DMS153 (cell line): ENCODE results near the gene STK16.

Experiments used
- DNase-seq: peaks from one replicate; lab custom pipeline; 2025; lab: John Stamatoyannopoulos, UW

STK16 gene

DNA sequence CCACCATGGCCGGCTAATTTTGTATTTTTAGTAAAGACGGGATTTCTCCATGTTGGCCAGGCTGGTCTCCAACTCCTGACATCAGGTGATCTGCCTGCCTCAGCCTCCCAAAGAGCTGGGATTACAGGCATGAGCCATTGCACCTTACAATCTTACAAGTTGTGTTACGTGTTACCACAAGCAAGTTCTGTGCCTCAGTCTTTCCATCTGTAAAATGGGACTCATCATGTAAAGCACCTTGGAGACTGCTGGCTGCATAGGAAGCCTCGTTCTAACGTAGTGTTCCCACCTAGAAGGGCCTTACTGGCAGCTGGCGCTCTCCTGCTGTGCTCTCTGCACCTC is 43.9 kb downstream of the STK16 start:
- DNase-seq, result no peak

DNA sequence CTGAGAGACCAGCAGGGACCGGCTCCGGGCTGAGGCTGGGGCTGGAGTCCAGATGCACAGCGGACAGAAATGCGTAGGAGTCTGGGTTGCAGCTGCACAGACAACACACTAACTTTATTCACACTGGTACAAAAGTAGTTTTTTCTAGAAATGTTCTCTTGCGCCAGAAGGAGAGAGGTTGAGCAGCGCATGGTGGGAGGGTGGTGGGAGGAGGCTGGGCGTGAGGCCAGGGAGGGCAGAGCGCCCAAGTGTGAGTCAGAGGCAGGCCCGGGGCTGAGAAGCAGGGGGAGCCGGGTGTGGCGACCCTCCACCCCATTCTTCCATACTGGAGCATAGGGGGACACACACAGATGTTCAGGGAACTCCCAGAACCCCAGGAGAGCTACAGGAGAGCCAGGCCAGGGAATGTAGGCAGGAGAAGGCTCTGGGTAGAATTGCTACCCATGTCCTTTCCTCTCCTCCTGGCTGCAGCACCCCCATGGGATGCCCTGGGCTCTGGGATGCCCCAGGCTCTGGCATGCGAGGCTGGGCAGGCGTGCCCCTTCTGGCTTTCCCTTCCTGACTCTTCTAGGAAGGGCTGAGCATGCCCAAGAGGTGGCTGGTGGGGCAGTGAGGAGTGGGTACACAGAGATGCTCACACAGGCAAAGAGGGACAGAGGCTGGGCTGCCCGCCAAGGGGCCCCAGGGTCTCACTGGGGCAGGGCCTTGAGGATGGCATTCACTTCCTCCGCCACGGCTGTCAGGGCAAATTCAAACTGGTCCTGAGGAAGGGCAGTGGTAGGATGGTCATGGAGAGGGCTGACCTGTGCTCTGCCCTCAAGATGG is 44.5 kb downstream of the STK16 start:
- DNase-seq, result no peak

DNA sequence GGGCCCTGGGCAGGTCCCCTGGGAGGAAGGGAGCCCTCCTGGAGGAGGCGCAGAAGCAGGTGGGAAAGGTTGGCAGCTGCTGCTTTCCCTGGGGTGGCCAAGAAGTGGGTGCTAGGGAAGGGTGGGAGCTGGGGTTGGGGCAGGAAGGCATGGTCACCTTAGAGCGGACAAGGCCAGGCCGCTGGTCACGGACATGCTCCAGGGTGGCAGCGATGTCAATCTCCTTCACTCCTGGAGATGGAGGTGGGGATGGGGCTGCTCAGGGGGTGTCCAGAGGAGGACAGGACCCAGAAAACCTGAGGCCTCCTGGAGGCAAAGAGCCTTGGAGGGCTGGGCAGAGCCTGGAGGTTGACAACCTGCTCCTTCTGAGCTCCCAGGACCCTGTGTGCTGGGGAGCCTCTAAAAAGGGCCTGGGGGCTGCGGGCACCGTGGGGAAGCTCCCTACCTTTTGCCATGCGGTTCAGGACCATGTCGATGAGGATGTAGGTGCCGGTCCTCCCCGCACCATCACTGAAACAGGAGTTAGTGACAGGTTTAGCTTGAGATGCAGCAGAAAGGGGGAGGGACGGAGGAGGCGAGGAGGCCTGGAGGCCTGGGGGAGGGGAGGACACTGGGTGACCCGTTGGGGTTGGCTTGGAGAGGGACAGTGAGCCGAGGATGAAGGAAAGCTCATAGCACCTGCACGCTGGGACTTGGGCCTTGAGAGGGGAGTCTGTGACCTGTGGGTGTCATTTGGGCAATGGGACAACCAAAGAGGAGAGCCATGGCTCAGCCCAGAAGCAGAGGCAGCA is 45.3 kb downstream of the STK16 start:
- DNase-seq, result no peak

DNA sequence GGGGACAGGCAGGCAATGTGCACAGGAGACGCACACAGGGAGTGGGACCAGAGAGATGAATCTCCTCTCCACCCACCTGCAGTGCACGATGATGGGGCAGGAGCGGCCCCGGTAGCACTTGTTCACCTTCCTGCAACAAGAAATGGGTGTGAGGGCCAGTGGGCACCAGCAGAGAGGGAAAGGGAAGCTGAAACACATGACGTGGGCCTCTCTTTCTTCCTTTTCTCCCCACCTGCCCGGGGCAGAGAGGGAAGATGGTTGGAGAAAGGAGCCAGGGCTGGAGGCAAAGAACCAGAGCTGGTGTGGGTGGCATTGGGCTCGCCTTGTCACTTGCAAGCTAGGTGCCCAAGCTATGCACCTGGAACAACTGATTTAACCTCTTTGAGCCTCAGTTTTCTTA is 46.1 kb downstream of the STK16 start:
- no peak for DNase-seq

DNA sequence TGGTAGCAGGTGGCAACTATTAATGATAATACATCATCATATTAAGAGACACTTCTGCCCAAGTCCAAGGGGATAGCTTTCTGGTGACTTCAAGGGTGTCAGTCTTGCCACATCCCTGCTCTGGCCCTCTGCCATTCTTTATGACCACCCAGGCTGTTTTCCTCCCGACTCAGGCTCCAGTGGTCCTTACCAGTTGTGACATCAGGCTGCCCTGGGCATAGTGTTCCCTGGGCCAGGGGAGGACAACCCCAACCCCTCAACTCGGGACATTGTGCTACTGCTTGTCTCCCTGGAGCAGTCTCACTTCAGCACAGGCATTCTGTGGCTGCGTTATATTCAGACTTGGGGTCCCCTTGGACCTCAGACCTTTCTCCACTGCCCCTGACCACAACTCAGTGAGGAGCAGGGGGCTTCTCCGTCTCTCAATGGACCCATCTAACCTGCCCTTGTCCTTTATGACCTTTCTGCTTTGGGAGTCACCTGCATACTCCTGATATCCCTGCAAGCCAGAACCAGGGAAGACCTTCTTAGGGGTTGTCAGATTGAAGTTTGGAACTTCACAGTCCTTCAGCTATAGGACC is 46.7 kb downstream of the STK16 start:
- DNase-seq, result no peak

DNA sequence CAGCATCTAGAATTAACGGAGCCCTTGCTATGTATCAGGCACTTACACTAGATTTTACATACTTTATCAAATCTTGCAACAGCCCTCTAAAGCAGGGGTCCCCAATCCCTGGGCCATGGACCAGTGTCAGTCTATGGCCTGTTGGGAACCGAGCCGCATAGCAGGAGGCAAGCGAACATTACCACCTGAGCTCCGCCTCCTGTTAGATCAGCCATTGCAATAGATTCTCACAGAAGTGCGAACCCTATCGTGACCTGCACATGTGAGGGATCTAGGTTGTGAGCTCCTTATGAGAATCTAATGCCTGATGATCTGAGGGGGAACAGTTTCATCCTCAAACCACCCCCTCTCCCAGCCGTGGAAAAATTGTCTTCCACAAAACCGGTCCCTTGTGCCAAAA is 47.3 kb downstream of the STK16 start:
- DNase-seq, result no peak

DNA sequence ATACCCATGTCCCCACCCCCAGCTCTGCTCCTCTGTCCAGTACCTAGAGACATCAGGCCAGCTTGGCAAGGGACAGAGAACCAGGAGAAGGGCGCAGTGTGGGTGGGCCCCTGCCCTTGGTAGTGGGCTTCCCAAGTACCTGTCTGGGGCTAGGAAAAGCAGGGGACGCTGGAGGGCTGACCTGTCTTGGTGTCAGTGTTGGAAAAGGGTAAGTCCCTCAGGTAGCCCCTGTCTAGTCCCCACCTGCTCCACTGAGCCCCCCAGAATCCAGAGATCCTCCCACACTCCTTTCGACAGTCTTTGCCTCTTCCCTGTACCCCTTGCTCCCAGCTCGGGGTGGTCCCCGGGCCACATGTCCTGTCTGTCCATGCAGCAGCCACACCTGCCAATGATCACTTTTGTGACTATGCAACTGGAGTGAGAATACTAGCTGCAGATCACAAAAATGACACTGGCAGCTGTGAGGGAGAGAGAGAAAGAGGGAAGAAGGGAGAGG is 48.5 kb downstream of the STK16 start:
- no peak for DNase-seq

DNA sequence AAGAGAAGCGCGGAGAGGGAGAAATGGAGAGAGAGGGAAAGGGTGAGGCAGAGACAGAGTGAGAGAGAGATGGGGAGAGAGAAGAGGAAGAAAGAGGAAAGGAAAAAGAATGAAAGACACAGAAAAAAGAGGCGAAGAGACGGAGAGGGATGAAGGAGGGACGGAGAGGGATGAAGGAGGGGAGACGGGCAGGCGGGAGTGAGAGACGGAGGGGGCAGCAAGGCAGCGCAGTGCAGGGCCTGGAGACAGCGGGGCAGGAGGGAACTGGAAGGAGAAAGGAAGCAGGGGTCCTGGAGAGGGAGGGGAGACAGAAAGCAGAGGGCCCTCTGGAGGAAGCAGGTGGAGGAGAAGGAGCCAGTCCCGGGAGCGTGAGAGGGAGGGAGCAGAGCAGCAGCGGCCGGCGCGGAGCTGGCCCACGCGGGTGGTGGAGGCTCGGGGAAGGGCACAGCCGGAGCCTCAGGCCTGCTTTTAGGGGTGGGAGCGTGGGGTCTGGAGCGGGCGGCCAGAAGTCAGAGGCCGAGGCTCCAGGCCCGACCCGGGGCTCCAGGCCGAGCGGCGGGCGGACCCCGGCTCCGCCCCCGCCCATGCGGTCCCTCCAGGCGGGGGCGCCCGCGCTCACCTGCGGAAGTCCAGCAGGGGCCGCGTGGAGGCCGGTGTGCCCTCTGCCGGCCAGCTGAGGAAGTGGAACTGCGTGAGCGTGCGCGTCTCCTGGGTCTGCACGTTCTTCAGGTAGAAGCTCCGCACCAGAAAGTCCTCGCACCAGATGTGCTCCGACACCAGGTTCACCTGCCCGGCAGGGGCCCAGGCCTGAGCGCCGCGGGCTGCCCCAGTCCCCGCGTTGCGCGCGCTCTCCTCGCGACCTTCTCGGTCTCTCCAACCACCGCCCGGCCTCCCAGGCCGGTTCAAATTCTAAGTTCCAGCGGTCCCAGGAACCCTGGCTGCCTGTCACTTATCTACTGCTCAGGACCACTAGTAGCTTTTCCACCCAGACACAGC is 49.4 kb downstream of the STK16 start:
- peak; percentile 75 for DNase-seq

DNA sequence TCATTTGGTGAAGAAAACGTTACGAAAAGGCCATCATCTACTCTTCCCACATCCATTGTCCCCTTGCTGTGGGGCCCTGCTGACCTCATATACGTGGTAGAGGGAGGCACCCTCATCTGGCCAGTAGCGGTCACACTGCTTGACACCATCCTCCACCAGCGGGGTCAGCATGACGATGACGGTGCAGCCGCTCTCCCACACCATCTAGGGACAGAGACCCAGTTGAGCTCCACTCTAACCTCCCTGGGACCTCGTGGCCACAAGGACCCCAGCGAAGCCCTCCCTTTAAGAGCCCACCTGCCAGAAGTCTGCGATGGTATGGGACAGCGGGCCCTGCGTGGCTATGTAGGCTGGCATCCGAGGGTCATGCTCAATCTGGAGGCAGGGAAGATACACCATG is 50.9 kb downstream of the STK16 start:
- no peak for DNase-seq

DNA sequence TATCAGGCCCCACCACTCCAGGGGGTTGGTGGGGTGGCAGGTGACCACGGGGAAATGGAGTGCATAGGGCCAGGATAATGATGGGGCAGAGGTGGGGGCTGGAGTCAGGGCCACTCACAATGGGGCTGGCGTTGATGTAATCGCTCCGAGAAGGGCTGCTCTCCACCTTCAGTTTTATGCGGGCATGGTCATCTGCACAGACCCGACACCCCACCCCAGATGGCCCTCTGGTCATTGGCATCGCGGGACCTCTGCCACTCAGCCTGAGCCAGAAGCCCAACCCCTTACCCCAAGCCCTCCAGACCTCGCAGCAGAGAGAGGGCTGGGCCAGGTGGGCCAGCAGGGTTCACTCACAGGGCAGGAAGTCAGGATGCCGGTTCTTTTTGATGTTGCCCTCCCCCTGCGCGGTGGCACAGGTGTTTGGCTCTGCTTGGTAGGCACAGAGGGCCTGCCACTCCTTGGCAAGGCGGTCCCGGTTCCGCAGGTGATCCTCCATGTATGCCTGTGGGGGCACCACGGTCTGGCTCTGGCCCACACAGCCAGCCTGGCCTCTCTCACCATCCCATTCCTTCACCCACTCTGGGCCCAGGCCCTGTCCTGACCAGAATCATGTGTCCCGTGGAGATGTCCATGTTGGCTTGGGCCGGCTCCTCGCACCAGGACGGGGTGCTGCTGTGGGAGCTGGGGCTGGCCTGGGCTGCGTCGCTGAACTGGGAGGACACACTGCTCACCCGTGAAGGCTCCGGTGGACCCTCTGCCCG is 51.5 kb downstream of the STK16 start:
- DNase-seq, result no peak

DNA sequence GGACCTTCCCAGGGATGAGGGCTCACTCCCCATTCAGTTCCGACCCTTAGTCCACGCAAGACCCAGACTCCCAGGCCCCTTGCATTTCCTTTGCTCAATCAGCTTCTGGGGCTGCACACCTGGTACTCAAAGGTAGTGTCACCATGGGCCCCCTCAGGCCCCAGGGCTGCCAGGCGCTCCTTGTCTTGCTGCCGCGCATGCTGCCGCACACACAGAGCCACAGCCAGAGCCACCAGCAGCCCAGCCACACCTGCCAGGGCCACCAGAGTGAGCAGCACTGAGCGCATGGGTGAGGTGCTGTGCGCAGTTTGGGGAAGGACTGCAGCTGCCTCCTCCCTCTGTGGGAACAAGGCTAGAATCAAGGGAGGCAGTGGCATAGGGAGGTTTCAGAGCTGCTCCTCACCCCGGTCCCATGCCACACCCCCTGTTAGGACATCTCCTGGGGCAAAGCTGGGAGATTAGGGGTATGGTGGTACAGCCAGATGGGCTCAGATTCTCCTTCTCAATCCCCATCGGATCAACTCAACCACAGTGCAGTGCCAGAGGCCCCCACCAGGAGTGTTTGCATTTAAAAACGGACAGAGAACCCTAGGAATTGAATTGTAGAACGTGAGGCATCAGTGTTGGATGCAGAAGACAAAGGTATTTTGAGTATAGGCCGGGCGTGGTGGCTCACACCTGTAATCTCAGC is 52.6 kb downstream of the STK16 start:
- no peak for DNase-seq

DNA sequence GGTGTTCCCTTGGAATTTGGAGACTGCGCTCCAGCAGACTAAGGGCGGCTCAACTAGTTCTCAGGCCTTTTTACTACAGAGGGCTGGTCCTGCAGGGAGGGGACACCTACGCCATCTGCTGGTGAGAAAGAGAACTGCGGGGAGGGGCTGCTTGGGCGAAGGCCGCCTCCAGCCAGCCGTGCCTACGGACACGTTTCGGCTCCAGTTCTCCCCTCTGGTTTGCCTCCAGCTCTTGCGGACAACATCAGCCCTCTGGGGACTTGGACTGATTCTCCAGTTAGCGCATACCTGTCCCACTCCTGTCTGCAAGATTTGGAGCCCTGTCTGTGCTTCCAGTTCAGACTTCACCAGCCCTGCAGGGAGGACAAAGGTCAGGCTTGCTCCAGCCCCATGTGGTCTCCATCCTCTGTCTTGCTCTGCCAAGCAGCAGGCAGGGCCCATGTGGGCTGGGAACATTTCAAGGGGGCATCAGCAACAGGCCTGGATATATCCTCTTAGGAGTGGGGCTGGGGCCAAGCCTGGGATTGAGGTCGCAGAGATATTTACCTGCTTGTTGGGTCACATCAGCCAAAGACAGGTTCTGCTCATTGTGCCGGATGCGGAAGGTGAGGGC is 53.6 kb downstream of the STK16 start:
- peak; percentile 46 for DNase-seq

DNA sequence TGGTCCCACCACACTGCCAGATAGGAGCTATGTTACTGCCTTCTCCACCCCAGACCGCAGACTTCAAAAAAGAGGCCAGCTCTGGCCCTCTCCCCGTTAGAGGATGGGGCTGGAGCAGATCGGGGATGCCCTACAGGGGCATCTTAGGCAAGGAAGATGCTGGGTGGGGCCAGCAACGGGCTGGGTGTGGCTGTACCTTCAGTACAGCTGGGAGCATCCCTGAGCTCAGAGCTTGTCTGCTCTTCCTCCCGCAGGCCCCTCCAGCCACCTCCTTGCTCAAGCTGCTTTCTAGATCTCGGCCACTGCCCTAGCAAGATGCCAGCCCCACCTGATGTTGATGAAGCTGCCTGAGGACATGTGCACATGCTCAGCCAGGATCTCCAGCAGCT is 54.1 kb downstream of the STK16 start:
- no peak for DNase-seq
